Muscle layer of colon (tissue), 2 donors: ENCODE measurements around the gene URB1.
"Not testable (repeated sequence)": the region's sequence is repeated elsewhere in the genome, so short reads cannot be mapped to it uniquely, and the experiment has no call there.

Experiments used
- H3K27ac ChIP-seq: one replicate; pipeline ENCODE4 v1.7.0; 2013; ENCODE audit warnings: low read depth, mild to moderate bottlenecking, low read length, moderate library complexity
- H3K27me3 ChIP-seq, 2 donors: one replicate each; pipeline ENCODE4 v1.7.0; 2013; ENCODE audit warnings: low read length in 2 of 2, mild to moderate bottlenecking in 2 of 2; ENCODE audit not compliant: insufficient read depth in 2 of 2, control insufficient read depth in 1 of 2
- H3K36me3 ChIP-seq: one replicate; pipeline ENCODE4 v1.7.0; 2013; ENCODE audit warnings: mild to moderate bottlenecking, low read length; ENCODE audit not compliant: insufficient read depth
- H3K4me1 ChIP-seq: one replicate; pipeline ENCODE4 v1.7.0; 2013; ENCODE audit warnings: mild to moderate bottlenecking, low read length; ENCODE audit not compliant: insufficient read depth
- H3K4me3 ChIP-seq, 2 donors: one replicate each; pipeline ENCODE4 v1.7.0; 2013; ENCODE audit warnings: low read length in 2 of 2, low read depth in 1 of 2, mild to moderate bottlenecking in 1 of 2, moderate library complexity in 1 of 2
- H3K9ac ChIP-seq: one replicate; pipeline ENCODE4 v1.7.0; 2013; ENCODE audit warnings: low read length
- H3K9me3 ChIP-seq: one replicate; pipeline ENCODE4 v1.7.0; 2013; ENCODE audit warnings: mild to moderate bottlenecking, low read length
- donor health status: abdominal sarcoma.
- donor health status: Adenocarcinoma of cecum.

Gene URB1

DNA sequence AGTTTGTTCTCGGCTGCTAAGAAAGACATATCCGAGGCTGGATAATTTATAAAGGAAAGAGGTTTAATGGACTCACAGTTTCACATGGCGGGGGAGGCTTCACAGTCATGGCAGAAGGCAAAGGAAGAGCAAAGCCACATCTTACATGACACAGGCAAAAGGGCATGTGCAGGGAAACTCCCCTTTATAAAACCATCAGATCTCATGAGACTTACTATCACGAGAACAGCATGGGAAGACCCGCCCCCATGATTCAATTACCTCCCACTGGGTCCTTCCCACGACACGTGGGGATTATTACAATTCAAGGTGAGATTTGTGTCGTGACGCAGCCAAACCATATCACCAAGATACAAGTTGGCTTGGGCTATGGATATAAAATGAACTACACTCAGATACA is 81.8 kb downstream of the URB1 start:
- H3K9ac ChIP-seq, H3K4me1 ChIP-seq, H3K27ac ChIP-seq, H3K27me3 ChIP-seq, H3K9me3 ChIP-seq, H3K4me3 ChIP-seq: not testable (repeated sequence)
- peaks cover 13% of the 10 kb centered on the region for H3K36me3 ChIP-seq

GRCh38 chr21:32309906-32310460 is 82.8 kb downstream of the URB1 start:
- Histone ChIP-seq H3K9ac (no peak overlapping the region), H3K27ac (no peak overlapping the region), H3K4me1 (no peaks in the 10 kb centered on the region), H3K36me3 (peaks cover 12% of the 10 kb centered on the region), H3K4me3 (no peak overlapping the region), H3K9me3 (no peaks in the 10 kb centered on the region), H3K27me3 (no peaks in the 10 kb centered on the region)

GRCh38 chr21:32308696-32309095 is 84.1 kb downstream of the URB1 start:
- H3K4me1 ChIP-seq = no peaks in the 10 kb centered on the region
- H3K4me3 ChIP-seq = no peak overlapping the region
- H3K9me3 ChIP-seq = no peaks in the 10 kb centered on the region
- no peak overlapping the region for H3K9ac ChIP-seq
- no peaks in the 10 kb centered on the region for H3K27me3 ChIP-seq
- H3K27ac ChIP-seq = no peak overlapping the region
- H3K36me3 ChIP-seq = peaks cover 5% of the 10 kb centered on the region

DNA sequence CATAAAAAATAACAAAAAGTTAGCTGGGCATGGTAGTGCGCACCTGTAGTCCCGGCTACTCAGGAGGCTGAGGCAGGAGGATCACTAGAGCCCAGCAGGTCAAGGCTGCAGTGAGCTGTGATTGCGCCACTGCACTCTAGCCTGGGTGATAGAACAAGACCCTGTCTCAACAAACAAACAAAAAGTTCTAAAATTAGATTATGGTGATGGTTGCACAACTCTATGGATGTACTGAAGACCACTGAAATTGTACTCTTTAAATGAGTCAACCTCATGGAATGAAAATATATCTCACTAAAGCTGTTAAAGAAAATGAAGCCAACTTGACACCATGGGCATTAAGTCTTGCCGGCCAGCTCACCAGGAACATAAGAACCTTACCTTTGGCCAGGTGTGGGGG is 85.1 kb downstream of the URB1 start:
- H3K9me3 ChIP-seq = no peaks in the 10 kb centered on the region
- peaks cover 5% of the 10 kb centered on the region for H3K36me3 ChIP-seq
- H3K4me3 ChIP-seq = no peak overlapping the region
- H3K27me3 ChIP-seq = no peaks in the 10 kb centered on the region
- H3K4me1 ChIP-seq = no peaks in the 10 kb centered on the region
- no peak overlapping the region for H3K9ac ChIP-seq
- H3K27ac ChIP-seq = no peak overlapping the region

- Histone ChIP-seq H3K4me3 (no peak overlapping the region), H3K9ac (no peak overlapping the region), H3K4me1 (no peaks in the 10 kb centered on the region), H3K27ac (no peak overlapping the region), H3K36me3 (peaks cover 5% of the 10 kb centered on the region), H3K9me3 (no peaks in the 10 kb centered on the region), H3K27me3 (no peaks in the 10 kb centered on the region)
These were observed 86.6 kb downstream of the URB1 start for GRCh38 chr21:32306021-32306780.

DNA sequence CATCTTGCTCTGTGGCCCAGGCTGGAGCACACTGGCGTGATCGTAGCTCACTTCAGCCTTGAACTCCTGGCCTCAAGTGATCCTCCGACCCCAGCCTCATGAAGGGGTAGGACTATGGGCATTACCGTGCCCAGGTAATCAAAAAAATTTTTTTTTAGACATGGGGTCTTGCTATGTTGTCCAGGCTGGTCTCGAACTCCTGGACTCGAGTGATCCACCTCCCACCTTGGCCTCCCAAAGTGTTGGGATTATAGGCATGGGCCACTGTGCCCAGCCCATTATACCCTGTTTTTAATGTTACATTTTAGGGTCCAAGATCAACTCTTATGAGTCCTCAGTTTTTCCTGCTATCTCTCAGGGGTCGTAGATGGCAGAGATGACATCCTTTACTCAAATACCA is 87.8 kb downstream of the URB1 start:
- Histone ChIP-seq H3K36me3 (peaks cover 2% of the 10 kb centered on the region), H3K9ac (no peak overlapping the region), H3K4me3 (no peak overlapping the region), H3K9me3 (no peaks in the 10 kb centered on the region), H3K27ac (no peak overlapping the region), H3K4me1 (no peaks in the 10 kb centered on the region), H3K27me3 (no peaks in the 10 kb centered on the region)

- Histone ChIP-seq H3K4me3 (no peak overlapping the region), H3K27ac (no peak overlapping the region), H3K36me3 (no peaks in the 10 kb centered on the region), H3K27me3 (no peaks in the 10 kb centered on the region), H3K9me3 (no peaks in the 10 kb centered on the region), H3K9ac (no peak overlapping the region), H3K4me1 (no peaks in the 10 kb centered on the region)
These were observed 89.4 kb downstream of the URB1 start for GRCh38 chr21:32303385-32303784.

DNA sequence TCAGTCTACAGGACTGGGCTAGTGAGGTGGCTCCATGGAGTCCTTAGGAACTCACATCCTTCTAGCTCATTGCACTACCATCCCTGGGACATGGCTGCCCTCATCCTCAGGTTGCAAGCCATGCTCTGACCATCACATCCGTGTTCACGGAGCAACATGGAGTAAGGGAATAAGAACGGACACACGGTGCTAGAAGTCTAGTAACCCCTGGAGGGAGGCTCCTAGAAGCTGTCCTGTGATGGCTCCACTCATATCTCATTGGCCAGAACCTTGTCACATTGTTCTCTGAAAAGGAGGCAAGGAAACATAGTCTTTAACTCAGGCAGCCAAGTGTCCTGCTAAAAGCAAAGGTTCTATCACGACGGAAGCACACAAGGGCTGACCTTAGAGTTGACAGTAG is 90.3 kb downstream of the URB1 start:
- no peak overlapping the region for H3K9ac ChIP-seq
- H3K9me3 ChIP-seq = no peaks in the 10 kb centered on the region
- H3K27me3 ChIP-seq = no peaks in the 10 kb centered on the region
- H3K27ac ChIP-seq = no peak overlapping the region
- no peak overlapping the region for H3K4me3 ChIP-seq
- H3K36me3 ChIP-seq = no peaks in the 10 kb centered on the region
- no peaks in the 10 kb centered on the region for H3K4me1 ChIP-seq

- Histone ChIP-seq H3K27ac (no peak overlapping the region), H3K4me1 (no peaks in the 10 kb centered on the region), H3K4me3 (no peak overlapping the region), H3K27me3 (no peaks in the 10 kb centered on the region), H3K36me3 (no peaks in the 10 kb centered on the region), H3K9me3 (no peaks in the 10 kb centered on the region), H3K9ac (no peak overlapping the region)
These were observed 91.2 kb downstream of the URB1 start for GRCh38 chr21:32301596-32301995.

DNA sequence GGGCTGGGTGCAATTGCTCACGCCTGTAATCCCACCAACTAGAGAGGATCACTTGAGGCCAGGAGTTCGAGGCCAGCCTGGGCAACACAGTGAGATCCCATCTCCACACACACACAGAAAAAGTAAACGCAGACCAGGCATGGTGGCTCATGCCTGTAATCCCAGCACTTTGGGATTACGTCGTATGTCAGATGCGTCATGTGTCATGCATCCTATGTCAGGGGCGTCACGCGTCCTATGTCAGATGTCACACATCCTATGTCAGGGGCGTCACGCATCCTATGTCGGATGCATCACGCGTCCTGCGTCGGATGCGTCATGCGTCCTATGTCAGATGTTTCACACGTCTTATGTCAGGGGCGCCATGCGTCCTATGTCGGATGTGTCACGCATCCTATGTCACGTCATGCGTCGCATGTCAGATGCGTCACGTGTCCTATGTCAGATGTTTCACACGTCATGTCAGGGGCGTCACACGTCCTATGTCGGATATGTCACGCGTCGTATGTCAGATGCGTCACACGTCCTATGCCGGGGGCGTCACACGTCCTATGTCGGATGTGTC is 92.6 kb downstream of the URB1 start:
- Histone ChIP-seq H3K27me3 (no peaks in the 10 kb centered on the region), H3K4me3 (no peak overlapping the region), H3K9ac (no peak overlapping the region), H3K4me1 (no peaks in the 10 kb centered on the region), H3K9me3 (no peaks in the 10 kb centered on the region), H3K27ac (no peak overlapping the region), H3K36me3 (no peaks in the 10 kb centered on the region)

DNA sequence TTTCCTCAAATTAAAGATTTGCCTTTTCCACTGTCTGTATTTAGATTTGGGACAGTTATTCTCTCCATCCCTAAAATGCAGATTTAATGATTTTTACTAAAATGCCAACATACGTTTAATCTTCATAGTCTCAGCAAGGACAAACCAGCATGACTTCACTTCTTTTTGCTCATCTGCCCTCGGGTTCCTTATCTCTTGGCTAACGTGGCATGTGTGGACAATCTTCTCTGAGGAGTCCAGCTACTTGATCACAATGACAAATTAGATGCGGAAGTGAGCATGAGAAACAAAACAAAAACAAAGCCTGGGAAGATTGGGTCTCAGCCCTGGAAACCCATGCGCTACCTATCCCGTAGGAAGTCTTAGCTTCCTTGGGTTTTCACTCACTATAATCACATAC is 93.1 kb downstream of the URB1 start:
- H3K9ac ChIP-seq = no peak overlapping the region
- H3K27me3 ChIP-seq = no peaks in the 10 kb centered on the region
- no peak overlapping the region for H3K27ac ChIP-seq
- no peaks in the 10 kb centered on the region for H3K36me3 ChIP-seq
- H3K4me1 ChIP-seq = no peaks in the 10 kb centered on the region
- no peak overlapping the region for H3K4me3 ChIP-seq
- H3K9me3 ChIP-seq = no peaks in the 10 kb centered on the region

- no peaks in the 10 kb centered on the region for H3K36me3 ChIP-seq
- no peaks in the 10 kb centered on the region for H3K9me3 ChIP-seq
- H3K27ac ChIP-seq = no peak within 1 kb of the TSS
- no peak within 1 kb of the TSS for H3K4me3 ChIP-seq
- H3K27me3 ChIP-seq = no peaks in the 10 kb centered on the region
- H3K4me1 ChIP-seq = no peaks in the 10 kb centered on the region
- no peak within 1 kb of the TSS for H3K9ac ChIP-seq
These were observed 94.1 kb downstream of the URB1 start, which contains the start of gene MRAP for GRCh38 chr21:32298658-32299081. Gene MRAP (plus strand): TSS chr21:32298855. CDS start chr21:32298972, 117 bp downstream.
